ENCODE results near the gene SRGAP1.

SRGAP1 gene

DNA sequence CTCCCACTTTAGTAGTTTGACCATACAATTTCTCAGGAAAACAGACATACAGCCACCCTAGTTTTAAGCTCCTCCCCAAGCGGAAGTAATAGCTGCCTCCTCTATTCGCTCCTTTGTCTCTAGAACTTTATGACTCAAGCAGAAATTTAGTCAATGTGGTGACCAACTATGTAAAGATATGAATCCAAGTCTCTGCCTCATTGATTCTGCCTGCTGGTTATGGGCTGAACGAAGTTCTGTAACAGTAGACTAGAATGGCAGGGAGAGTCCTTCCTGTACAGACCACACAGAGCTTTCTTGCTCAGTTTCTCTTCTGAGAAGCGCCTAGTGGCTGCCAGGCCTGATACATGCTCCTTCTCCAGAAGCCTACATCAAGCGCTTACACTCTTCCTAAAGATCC is 358.5 kb downstream of the SRGAP1 start:
- DNase-seq (ENCODE audit: low read depth in 2 of 2): no peak

DNA sequence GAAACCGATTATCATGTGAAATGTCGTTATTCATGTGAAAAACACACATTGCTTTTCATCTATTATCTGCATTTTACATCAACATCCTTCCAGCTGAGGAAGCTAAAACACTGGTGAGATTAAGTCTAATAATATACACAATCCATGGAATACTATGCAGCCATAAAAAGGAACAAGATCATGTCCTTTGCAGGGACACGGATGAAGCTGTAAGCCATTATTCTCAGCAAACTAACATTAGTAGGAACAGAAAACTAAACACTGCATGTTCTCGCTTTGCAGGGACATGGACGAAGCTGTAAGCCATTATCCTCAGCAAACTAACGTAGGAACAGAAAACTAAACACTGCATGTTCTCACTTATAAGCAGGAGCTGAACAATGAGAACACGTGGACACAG is 359.3 kb downstream of the SRGAP1 start:
- DNase-seq (ENCODE audit: low read depth in 2 of 2): no peak

DNA sequence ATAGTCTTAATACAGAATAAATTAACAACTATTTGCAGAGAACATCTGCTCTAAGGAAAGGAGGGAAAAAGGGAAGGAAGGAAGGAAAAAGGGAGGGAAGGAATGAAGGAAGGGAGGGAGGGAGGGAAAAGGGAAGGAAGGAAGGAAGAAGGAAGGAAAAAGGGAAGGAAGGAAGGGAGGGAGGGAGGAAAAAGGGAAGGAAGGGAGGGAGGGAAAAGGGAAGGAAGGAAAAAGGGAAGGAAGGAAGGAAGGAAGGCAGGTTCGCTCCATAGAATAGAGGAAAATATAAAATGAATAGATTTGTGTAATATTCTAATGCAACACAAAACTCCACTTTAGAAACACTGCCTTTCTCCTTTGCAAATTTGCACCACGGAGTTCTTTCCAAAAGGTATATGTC is 361.0 kb downstream of the SRGAP1 start:
- DNase-seq (ENCODE audit: low read depth in 2 of 2): no peak

DNA sequence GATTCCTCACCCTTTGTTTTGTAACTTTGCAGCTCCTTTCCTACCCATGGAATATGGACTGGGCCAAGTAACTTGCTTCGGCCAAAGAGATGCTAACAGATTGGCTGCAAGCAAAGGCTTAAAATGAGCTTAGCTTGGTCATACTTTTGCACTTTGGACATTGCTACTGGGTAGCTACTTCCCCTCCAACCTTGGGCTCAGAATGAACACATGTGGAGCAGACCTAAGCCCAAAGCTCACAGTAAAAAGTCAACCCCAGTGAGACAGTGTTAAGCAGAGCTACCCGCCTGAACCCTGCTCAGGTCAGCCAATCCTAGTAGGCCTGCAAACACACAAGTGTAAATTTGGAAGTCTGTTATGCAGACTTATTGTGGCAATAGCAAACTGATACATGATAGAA is 363.0 kb downstream of the SRGAP1 start:
- DNase-seq (ENCODE audit: low read depth in 2 of 2): no peak

Measured in fibroblast of skin of left quadriceps (primary cell).